Omental fat pad (tissue), 4 donors: ENCODE data around the gene MSANTD1. TPM values are rescaled to one million over a fixed set of nuclear protein-coding genes. Genes with fewer than 3 reads are reported as not detected.

Experiments used
- ATAC-seq: fragments of 150-250 bp; one replicate; pipeline ENCODE4 v1.9.1; 2016; ENCODE audit warnings: mild to moderate bottlenecking, moderate library complexity; ENCODE audit not compliant: low FRiP score
- DNase-seq: peaks from one replicate; pipeline ENCODE4 v3.0.0-alpha.2; 2019; ENCODE audit warnings: low spot score
- CTCF ChIP-seq, 3 donors: fragments of 450-650 bp; IDR thresholded peaks; one replicate each; pipeline ENCODE4 v1.5.1; 2016 to 2017; ENCODE audit warnings: antibody characterized with exemption in 3 of 3, mild to moderate bottlenecking in 3 of 3, moderate library complexity in 2 of 3
- total RNA-seq, 4 donors: library from RNA; depleted of rRNA; stranded (reverse); fragments of >200 nt; gene quantifications; one replicate each; pipeline ENCODE4 v1.1.0, GENCODE V29; 2016

Gene MSANTD1
- total RNA-seq, 4 donors from 2014 or later: 0.31 to 1.1 (median 0.86) TPM

GRCh38 chr4:3257103-3257555, 8.2 kb downstream of the MSANTD1 start:
- DNase-seq: peak; percentile 8
- ATAC-seq: no peak
- no peak for TF ChIP-seq CTCF (IDR thresholded peaks at IDR 0.05)

- peak; percentile 18 for DNase-seq
These were observed 8.9 kb downstream of the MSANTD1 start for GRCh38 chr4:3257556-3258482.

DNA sequence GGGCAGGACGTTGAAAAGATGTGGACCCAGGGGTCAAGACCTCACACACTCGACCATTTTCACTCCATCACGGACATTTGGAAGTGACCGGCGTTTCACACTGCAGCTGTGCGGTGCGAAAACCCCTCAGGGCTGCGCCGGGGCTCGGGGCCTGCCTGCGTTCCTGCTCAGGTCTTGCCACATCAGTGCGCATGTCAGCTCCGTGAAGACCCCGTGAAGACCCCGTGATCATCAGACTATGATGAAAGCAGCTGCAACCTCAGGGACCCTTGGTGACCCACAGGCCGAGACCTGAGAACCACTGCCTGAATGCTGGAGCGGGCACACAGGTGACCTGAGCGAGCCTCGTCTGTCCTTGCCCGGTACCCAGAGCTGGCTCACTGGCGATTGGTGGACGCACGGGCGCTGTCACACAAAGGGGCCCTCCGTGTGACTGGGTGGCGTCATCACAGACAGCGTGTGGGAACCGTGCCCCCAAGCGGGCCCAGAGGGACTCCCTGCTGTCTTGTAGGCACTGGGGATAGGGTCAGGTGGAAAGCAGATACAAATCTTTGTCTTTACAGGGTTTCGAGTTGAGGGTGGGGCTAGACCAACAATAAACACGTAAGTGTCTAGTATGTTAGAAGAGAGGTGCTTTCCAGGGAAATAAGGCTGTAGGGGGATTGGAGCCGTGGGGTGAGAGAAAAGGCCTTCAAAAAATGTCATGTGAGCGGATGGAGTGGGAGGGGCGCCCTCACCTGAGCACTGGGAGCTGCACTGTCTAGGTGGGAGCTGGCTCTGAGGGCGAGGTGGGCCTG, 12.7 kb downstream of the MSANTD1 start:
- peak; percentile 14 for DNase-seq
- no peak for ATAC-seq
- TF ChIP-seq CTCF (IDR thresholded peaks at IDR 0.05): no peak

More at GRCh38 chr4:3257556-3258482, 8.9 kb downstream of the MSANTD1 start:
- ATAC-seq: no peak
- TF ChIP-seq CTCF (IDR thresholded peaks at IDR 0.05): no peak

GRCh38 chr4:3262208-3263052, 13.5 kb downstream of the MSANTD1 start:
- DNase-seq: peak; percentile 20
- ATAC-seq: no peak
- no peak for TF ChIP-seq CTCF (IDR thresholded peaks at IDR 0.05)

DNA sequence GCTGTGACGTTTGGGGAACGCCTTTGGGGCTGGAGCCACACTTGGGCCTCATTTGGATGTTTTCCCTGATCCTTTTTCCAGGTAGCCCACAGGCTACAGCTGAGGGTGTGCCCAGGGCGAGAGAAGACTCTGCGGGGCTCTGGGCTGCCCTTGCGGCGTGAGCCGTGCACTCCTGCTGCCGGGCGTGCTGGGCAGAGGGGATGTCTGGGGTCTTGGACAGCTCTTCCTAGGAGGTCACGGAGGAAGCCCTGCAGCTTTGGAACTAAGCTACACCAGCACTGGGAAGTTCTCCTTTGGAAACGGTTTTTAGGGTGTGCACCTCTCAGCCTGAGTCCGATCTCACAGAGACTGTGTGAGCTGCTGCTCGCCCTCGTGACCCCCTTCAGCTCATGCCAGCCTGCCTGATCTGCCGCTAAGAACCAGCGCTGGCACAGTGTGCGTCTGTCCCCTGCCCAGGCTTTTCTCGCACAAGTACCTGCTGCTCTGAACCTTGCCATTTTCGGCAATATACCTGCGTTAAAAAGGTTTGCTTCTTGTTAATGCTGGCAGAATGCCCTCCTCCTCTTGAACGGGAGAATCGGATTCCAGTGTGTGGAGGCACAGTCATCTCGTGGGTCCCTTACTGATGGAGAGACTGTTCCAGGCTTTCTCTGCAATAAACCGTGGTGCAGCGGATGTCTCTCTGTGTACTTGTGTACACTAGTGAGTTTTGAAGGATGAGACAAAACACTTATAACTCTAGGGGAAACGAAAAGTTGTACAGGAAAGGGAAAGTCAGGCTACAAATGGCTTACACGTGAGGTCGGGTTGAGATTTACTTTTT, 14.3 kb downstream of the MSANTD1 start:
- ATAC-seq (no peak), DNase-seq (no peak)
- no peak for TF ChIP-seq CTCF (IDR thresholded peaks at IDR 0.05)

- no peak for TF ChIP-seq CTCF (IDR thresholded peaks at IDR 0.05)
- DNase-seq: no peak
- ATAC-seq: no peak
These were observed 14.9 kb downstream of the MSANTD1 start for GRCh38 chr4:3263876-3264193.
